ENCODE measurements around the gene LY6G5C. TPM values are rescaled to one million over a fixed set of nuclear protein-coding genes. Genes with fewer than 3 reads are reported as not detected.

Gene LY6G5C
- total RNA-seq, 3 donors from 2014 or later = 1.7 to 4.2 (median 2.1) TPM

DNA sequence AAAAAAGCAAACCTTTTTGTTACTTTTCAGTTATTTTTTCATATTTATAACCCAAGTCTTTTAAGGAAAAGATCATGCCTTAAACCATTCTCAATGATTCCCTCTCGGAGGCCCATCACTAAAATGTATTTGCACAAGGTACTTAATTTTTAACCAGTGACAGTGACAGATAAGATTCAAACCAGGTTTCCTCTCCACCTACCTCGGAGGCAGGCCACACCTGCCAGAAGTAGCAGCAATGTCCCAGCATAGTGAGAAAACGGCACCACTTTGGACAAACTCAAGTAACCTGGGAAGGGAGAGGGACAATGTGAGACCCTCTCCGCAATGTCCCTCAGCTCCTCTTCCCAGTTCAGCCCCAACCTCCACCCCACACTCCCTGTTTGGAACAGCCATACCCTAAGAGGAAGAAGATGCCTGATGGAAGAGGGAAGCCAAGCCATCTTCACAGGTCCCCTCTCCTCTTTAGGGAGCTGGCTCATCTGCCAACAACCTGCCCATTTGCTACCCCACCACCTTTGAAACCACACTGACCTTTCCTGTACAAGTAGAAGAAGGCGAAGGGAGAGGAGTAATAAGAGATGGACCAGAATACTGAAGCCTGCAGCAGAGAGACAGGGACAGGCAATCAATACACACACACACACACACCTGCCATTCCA is 20.0 kb upstream of the LY6G5C start:
- intact Hi-C loops (cut with DNase I, micrococcal nuclease) = no loop called here

DNA sequence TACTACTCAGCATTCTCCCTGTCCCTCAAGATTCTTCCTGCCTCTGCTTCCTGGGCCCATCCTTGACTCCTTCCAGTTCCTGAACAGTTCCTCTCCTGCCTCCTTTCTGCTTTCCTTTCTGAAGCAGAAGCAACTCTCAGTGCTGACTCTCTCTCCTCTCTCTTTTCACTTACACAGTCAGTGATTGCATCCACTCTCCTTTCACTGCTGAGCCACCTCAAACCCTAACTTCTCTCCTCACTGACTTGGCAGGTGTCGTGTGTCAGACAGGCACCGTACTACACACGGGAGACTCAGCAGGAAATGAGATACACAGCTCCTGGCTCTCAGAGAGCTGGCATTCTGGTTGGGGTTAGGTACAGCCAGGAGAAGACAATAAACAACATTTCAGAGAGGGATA is 16.7 kb upstream of the LY6G5C start:
- no peak for ATAC-seq
- TF ChIP-seq, protein P1, sequence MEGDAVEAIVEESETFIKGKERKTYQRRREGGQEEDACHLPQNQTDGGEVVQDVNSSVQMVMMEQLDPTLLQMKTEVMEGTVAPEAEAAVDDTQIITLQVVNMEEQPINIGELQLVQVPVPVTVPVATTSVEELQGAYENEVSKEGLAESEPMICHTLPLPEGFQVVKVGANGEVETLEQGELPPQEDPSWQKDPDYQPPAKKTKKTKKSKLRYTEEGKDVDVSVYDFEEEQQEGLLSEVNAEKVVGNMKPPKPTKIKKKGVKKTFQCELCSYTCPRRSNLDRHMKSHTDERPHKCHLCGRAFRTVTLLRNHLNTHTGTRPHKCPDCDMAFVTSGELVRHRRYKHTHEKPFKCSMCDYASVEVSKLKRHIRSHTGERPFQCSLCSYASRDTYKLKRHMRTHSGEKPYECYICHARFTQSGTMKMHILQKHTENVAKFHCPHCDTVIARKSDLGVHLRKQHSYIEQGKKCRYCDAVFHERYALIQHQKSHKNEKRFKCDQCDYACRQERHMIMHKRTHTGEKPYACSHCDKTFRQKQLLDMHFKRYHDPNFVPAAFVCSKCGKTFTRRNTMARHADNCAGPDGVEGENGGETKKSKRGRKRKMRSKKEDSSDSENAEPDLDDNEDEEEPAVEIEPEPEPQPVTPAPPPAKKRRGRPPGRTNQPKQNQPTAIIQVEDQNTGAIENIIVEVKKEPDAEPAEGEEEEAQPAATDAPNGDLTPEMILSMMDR (IDR thresholded peaks at IDR 0.05) = no peak
- H3K4me3 ChIP-seq = no peak overlapping the region
- no peaks in the 10 kb centered on the region for H3K9me3 ChIP-seq
- H3K36me3 ChIP-seq (ENCODE audit: low read depth) = no peaks in the 10 kb centered on the region
- DNase-seq = no peak
- peaks cover 16% of the 10 kb centered on the region for H3K4me1 ChIP-seq (ENCODE audit: low read depth)
- intact Hi-C loops (cut with DNase I, micrococcal nuclease) = no loop called here

More for the DNA sequence above, 20.0 kb upstream of the LY6G5C start:
- H3K4me3 ChIP-seq = no peak overlapping the region
- no peak for ATAC-seq
- no peaks in the 10 kb centered on the region for H3K9me3 ChIP-seq
- DNase-seq = no peak
- peaks cover 20% of the 10 kb centered on the region for H3K4me1 ChIP-seq (ENCODE audit: low read depth)
- no peaks in the 10 kb centered on the region for H3K36me3 ChIP-seq (ENCODE audit: low read depth)
- TF ChIP-seq, protein P1 (IDR thresholded peaks at IDR 0.05) = no peak

DNA sequence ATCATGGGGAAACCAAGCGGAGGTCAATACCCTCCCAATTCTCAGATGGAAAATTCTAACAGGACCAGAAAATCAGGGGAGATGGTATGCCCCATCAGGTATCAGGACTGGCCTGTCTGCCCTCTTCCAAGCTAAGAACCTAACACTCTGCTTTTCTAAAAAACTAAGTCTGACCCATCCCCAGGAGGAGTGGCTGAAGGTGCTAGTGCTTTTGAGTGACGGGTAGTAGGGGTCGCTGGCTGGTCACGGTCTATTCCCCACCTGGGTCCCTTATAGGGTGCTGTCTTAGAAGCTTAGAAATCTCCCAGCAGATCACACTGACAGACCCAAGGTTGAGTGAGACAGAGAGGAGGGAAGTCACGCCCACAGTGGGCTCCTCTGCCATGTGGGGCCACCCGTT is 12.7 kb upstream of the LY6G5C start:
- H3K4me3 ChIP-seq = no peak overlapping the region
- TF ChIP-seq, protein P1 (IDR thresholded peaks at IDR 0.05) = no peak
- ATAC-seq = no peak
- no peak for DNase-seq
- no peaks in the 10 kb centered on the region for H3K9me3 ChIP-seq
- intact Hi-C loops (cut with DNase I, micrococcal nuclease) = no loop called here
- H3K4me1 ChIP-seq (ENCODE audit: low read depth) = no peaks in the 10 kb centered on the region
- peaks cover 5% of the 10 kb centered on the region for H3K36me3 ChIP-seq (ENCODE audit: low read depth)

DNA sequence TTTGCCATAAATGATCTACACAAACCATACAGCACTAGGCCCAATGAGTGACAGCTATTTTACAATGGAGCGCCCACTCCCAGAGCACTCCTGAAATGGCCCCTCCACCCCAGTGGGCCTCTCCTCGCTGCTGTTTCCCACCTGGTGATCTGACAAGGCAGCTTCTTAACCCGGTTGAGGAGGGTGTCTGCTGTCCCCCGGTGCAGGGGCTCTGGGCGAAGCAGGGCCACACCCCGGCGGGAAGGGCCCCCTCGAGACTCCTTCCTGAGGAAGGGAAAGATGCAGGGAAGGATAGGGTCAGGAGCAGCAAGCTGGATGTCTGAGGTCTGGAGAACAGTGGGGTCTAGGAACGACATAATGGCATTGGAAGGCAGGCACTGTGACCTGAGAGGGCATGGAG is 12.0 kb upstream of the LY6G5C start:
- TF ChIP-seq, protein P1 (IDR thresholded peaks at IDR 0.05) = no peak
- H3K36me3 ChIP-seq (ENCODE audit: low read depth) = peaks cover 6% of the 10 kb centered on the region
- DNase-seq = no peak
- H3K4me3 ChIP-seq = no peak overlapping the region
- no peak for ATAC-seq
- no peaks in the 10 kb centered on the region for H3K9me3 ChIP-seq
- H3K4me1 ChIP-seq (ENCODE audit: low read depth) = no peaks in the 10 kb centered on the region
- intact Hi-C loops (cut with DNase I, micrococcal nuclease) = no loop called here

DNA sequence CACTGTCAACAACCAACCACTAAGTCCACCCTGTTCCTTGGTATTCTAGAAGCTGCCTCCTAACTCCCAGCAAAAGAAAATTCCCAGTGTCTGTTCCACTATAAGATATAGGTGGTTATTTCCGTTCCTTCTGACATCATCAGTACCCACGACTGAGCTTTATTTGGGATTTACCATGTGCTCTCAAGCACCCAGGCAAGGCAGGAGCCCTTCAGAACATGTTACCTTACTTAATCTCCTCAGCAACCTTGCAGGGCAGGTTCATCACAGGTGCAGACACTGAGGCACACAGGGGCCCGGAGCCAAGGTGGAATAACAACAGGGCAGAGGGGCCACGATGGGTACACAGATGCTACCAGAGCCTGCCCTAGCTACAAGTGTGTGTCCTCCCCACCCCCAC is 11.5 kb upstream of the LY6G5C start:
- DNase-seq = no peak
- H3K4me3 ChIP-seq = no peak overlapping the region
- peaks cover 7% of the 10 kb centered on the region for H3K36me3 ChIP-seq (ENCODE audit: low read depth)
- no peak for ATAC-seq
- intact Hi-C loops (cut with DNase I, micrococcal nuclease) = no loop called here
- H3K9me3 ChIP-seq = no peaks in the 10 kb centered on the region
- TF ChIP-seq, protein P1 (IDR thresholded peaks at IDR 0.05) = no peak
- no peaks in the 10 kb centered on the region for H3K4me1 ChIP-seq (ENCODE audit: low read depth)
